Amniotic epithelial cell (primary cell): Measurements from ENCODE around the gene RBFOX1.

Experiments
- DNase-seq: peaks from one replicate; pipeline ENCODE4 v3.0.0-alpha.2; 2010; ENCODE audit warnings: low read depth

The RBFOX1 gene

DNA sequence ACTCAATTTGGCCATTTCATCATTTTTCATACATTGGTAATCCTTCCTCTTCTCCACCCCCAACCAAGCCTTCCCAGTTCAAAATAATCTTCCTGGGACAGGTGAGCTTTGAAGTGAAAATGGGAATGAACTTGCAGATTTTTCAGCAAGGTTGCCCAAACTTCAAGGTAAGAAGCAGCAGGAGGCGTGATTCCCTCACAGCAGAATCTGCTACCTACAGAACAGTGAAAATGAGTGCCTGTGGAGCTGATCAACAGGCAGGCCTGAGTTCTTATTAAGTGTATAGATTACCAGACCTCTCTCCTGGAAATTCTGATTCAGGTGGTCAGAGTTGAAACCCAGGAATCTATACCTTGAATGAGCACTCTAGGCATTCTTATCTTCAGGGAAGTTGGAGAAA, 356.6 kb downstream of the RBFOX1 start:
- no peak for DNase-seq

GRCh38 chr16:7691533-7691932, 358.9 kb downstream of the RBFOX1 start:
- DNase-seq: no peak

DNA sequence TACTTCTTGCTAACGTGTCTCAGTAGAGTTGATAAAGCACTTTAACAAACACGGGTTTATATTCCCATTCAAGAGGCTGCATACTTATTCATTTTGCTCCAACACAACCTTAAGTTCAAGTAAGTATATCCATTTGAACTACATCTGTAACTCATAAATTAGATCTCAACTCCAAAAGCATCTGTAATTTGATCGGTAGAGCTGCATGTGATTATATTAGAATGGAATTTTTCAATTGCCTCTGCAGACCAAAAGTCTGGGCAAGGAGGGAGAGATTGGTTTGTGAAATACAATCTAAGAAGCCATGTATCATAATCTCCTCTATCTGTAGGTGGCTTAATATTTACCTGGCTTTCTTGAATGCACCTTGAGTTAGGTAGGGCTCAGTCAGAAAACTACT, 371.0 kb downstream of the RBFOX1 start:
- no peak for DNase-seq

DNA sequence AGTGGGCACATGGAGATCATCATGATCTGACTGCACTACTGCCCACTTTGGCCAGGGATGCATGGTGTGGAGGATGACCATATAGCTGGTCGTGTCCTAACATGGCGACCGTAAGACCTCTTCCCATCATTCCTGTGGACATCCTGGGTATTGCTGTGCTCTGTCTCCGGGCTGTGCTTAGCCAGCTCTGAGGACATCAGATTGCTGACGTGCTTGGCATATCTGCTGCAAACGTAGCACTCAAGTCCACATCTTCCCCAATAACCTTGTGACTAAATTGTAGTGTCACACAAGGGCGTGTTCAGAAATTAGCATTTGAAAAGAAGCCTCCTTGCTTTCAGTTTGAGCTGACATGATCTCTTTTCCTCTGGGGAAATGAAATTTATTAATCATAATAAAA, 373.2 kb downstream of the RBFOX1 start:
- DNase-seq: no peak

- DNase-seq: no peak
Measured at GRCh38 chr16:7709186-7709585, 376.5 kb downstream of the RBFOX1 start.

GRCh38 chr16:7713244-7713643, 380.6 kb downstream of the RBFOX1 start:
- DNase-seq: no peak

DNA sequence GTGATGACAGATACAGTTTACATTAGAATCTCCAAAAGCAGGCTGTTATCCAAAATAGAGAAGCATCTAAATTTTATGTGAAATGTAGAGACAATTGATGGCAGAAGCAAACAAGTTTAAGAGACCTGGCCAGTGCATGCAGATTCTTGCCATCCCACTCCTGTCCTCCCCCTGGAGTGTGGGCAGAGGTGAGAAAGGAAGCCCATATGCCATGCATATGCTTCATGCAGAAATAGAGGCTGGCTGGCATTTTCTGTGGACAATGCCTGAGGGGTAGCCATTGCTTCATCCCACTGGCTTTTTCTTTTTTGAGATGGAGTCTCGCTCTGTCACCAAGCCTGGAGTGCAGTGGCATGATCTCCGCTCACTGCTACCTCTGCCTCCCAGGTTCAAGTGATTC, 382.1 kb downstream of the RBFOX1 start:
- DNase-seq: no peak

- DNase-seq: no peak
Measured at GRCh38 chr16:7716660-7717550, 384.3 kb downstream of the RBFOX1 start.

DNA sequence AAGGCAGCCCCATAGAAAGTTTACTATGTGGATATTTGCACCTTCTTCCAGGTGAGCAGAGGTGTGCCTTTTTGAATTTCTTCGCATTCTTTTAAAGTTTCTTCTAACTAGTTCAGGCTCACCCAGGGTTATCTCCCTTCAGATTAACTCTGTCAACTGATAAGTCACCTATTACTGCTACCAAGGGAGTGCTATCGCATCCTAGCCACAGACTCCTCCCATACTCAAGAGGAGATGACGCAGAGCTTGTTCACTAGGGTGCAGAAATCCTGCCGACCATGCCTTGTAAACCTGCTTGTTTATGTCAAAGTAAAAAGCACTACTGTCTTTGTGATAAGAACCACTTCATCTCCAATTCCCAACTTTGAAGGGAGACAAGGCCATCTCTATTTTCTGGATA, 390.1 kb downstream of the RBFOX1 start:
- DNase-seq: no peak

GRCh38 chr16:7731141-7731540, 398.5 kb downstream of the RBFOX1 start:
- DNase-seq: no peak

GRCh38 chr16:7736138-7736665, 403.6 kb downstream of the RBFOX1 start:
- DNase-seq: no peak

- DNase-seq: no peak
Measured at GRCh38 chr16:7742626-7743025, 410.0 kb downstream of the RBFOX1 start.

GRCh38 chr16:7744546-7745264, 412.1 kb downstream of the RBFOX1 start:
- DNase-seq: no peak

DNA sequence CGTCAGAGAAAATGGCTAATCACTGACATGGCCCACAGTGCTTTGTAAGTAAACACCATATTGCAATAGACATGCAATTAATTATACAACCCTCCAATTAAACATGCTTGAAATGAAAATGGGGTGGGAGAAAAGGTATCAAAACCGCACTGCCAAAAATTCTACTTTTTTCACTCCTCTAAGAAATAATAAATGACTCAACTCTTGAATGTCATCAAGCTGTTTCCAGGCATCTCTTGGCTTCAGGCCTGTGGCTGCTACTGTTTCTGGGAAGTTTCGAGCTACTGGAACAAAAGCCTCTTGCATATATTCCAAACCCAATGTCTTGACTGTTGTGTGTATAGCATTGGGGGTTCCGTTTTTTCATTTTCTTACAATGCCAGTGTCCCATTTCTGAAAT, 412.6 kb downstream of the RBFOX1 start:
- DNase-seq: no peak

GRCh38 chr16:7746941-7747340, 414.3 kb downstream of the RBFOX1 start:
- no peak for DNase-seq

GRCh38 chr16:7748522-7748921, 415.9 kb downstream of the RBFOX1 start:
- DNase-seq: no peak

- no peak for DNase-seq
Measured at GRCh38 chr16:7755347-7755882, 422.8 kb downstream of the RBFOX1 start.
